Stimulated activated CD4-positive, alpha-beta T cell treated with anti-CD3 and anti-CD28 coated beads, Interleukin-1b, Interleukin-23, amount 100 ng/mL, for 4 hours (primary cell): ENCODE measurements around the gene AUH.

Experiments
- DNase-seq, 2 donors: peaks; one replicate each; pipeline ENCODE4 v3.0.0-alpha.2; 2020; ENCODE audit warnings: low read depth in 2 of 2

AUH gene

DNA sequence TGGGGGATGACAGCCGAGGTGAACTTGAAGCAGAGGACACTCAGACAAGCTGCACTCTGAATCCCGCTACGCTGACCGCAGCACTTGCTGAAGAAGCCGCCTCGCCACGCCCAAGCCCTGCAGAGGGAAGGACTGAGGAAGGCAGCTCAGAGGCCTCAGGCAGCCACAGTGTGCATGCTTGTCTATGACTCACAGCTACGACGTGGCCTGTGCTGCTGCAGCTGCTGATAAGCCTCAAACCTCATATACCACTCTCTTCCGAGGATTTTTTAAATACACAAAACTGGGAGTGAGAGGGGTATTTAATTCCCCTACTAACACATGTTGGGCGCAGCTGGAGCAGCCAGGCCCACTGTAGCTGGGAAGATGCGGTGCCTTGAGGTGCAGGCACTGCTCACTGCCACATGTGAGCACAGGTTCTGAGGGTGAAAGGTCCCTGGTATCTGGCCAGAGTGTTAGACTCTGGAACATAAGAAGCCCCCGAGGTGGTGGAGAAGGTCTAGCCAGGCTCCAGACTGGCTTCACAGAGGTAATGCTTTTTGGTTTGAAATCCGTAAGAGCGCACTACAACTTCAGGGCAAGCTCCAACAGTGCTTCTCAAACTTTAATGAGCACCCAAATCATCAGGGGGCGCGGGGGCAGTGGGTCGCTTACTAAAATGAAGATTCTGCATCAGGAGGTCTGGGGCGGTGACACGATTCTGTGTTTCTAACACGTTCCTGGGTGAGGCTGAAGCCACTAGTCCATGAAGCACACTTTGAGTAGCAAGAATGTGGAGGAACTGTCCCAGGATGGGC lies 196.8 kb downstream of the AUH start:
- DNase-seq = peak; percentile 33 to 44
